Natural killer cell treated with Interleukin-12 subunit alpha and Interleukin-12 subunit beta and Interleukin-15 and Interleukin-18, amount 100 ng/mL, for 72 hours (primary cell): ENCODE data around the gene MRPL12. TPM values are rescaled to one million over a fixed set of nuclear protein-coding genes. Genes with fewer than 3 reads are reported as not detected.

Source experiments
- ATAC-seq, 2 donors: fragments of 150-1000 bp; cut with Tn5 transposase in 1 of 2; sonication (Bioruptor Pico), chemical (Tn5 transposase) in 1 of 2; 2 replicates each; pipeline ENCODE4 v1.10.0; 2021
- DNase-seq: peaks from one replicate; pipeline ENCODE4 v3.0.0; 2022; ENCODE audit warnings: low spot score
- H3K27ac Mint-ChIP-seq, 2 donors: 1 replicate in 1 of 2; 2 replicates in 1 of 2; pipeline ENCODE4 v1.8.0; 2022; ENCODE audit warnings: mixed read lengths in 2 of 2, mild to moderate bottlenecking in 1 of 2, moderate library complexity in 1 of 2
- H3K27me3 Mint-ChIP-seq, 2 donors: 1 replicate in 1 of 2; 2 replicates in 1 of 2; pipeline ENCODE4 v1.8.0; 2022; ENCODE audit warnings: mixed read lengths in 2 of 2
- H3K36me3 Mint-ChIP-seq: one replicate; pipeline ENCODE4 v1.8.0; 2022; ENCODE audit warnings: mixed read lengths
- H3K4me1 Mint-ChIP-seq, 2 donors: 1 replicate in 1 of 2; 2 replicates in 1 of 2; pipeline ENCODE4 v1.8.0; 2022; ENCODE audit warnings: low read depth in 2 of 2, mixed read lengths in 2 of 2, mild to moderate bottlenecking in 1 of 2
- H3K4me3 Mint-ChIP-seq: one replicate; pipeline ENCODE4 v1.8.0; 2022; ENCODE audit warnings: mixed read lengths
- H3K9me3 Mint-ChIP-seq: 2 replicates; pipeline ENCODE4 v1.8.0; 2022; ENCODE audit warnings: mixed read lengths
- total RNA-seq, 2 donors: library from RNA; stranded (reverse); gene quantifications; one replicate each; pipeline ENCODE4 v1.2.3, GENCODE V29; 2022

Gene MRPL12
- total RNA-seq, 2 donors from 2014 or later, result 98.7 to 226 TPM

DNA sequence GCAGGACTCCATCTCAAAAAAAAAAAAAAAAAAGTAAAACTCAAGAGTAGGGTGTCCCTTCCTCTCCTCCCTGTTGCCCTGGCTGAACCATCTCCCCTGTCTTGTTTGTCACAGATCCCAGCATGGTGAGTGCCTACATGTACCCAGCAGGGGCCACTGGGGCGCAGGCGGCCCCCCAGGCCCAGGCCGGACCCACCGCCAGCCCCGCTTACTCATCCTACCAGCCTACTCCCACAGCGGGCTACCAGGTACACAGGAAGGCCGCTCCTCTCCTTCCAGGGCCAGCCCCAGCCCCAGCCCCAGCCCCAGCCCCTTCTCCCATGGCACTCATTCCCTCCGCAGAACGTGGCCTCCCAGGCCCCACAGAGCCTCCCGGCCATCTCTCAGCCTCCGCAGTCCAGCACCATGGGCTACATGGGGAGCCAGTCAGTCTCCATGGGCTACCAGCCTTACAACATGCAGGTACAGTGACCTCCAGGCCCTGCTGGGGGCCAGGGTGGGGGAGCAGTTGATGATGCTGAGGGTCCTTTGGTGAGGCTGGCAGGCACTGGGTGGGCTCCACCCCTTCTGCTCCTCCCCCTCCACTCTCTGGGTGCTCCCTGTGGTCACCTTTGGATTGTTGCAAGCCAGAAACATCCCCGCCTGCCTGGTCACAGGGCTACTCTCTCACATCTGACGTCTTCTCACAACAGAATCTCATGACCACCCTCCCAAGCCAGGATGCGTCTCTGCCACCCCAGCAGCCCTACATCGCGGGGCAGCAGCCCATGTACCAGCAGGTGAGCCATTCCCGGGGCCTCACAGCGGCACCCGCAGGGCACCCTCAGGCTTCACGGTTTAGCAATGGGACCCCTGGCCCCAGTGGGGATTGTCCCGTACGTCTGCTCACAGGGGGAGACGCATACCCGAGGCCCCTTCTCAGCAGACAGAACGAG, 2.5 kb upstream of the MRPL12 start:
- Mint-ChIP-seq H3K9me3 (no peaks in the 10 kb centered on the region), H3K4me1 (peaks cover 15 to 22% of the 10 kb centered on the region in 2 donors), H3K27me3 (no peaks in the 10 kb centered on the region), H3K36me3 (peaks cover 7% of the 10 kb centered on the region), H3K4me3 (peak overlapping the region; percentile 36), H3K27ac (peak overlapping the region; percentile 56 to 95)
- no peak for ATAC-seq
- DNase-seq, result no peak

DNA sequence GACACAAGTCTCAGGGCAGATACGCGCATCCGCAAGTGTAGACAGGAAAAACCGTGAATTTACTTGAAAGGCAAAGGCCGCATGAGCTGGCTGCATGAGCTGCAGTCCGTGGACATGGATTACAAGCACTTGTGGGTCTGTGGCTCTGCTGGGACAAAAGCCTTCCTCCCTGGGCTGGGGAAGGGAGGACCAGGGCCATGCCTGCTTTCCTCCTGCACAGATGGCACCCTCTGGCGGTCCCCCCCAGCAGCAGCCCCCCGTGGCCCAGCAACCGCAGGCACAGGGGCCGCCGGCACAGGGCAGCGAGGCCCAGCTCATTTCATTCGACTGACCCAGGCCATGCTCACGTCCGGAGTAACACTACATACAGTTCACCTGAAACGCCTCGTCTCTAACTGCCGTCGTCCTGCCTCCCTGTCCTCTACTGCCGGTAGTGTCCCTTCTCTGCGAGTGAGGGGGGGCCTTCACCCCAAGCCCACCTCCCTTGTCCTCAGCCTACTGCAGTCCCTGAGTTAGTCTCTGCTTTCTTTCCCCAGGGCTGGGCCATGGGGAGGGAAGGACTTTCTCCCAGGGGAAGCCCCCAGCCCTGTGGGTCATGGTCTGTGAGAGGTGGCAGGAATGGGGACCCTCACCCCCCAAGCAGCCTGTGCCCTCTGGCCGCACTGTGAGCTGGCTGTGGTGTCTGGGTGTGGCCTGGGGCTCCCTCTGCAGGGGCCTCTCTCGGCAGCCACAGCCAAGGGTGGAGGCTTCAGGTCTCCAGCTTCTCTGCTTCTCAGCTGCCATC, 1.7 kb upstream of the MRPL12 start:
- Mint-ChIP-seq H3K4me3 (peak overlapping the region; percentile 94), H3K27me3 (no peaks in the 10 kb centered on the region), H3K9me3 (no peaks in the 10 kb centered on the region), H3K36me3 (peaks cover 9% of the 10 kb centered on the region), H3K27ac (peak overlapping the region; percentile 56 to 95), H3K4me1 (peaks cover 15 to 22% of the 10 kb centered on the region in 2 donors)
- DNase-seq (no peak), ATAC-seq (no peak)

DNA sequence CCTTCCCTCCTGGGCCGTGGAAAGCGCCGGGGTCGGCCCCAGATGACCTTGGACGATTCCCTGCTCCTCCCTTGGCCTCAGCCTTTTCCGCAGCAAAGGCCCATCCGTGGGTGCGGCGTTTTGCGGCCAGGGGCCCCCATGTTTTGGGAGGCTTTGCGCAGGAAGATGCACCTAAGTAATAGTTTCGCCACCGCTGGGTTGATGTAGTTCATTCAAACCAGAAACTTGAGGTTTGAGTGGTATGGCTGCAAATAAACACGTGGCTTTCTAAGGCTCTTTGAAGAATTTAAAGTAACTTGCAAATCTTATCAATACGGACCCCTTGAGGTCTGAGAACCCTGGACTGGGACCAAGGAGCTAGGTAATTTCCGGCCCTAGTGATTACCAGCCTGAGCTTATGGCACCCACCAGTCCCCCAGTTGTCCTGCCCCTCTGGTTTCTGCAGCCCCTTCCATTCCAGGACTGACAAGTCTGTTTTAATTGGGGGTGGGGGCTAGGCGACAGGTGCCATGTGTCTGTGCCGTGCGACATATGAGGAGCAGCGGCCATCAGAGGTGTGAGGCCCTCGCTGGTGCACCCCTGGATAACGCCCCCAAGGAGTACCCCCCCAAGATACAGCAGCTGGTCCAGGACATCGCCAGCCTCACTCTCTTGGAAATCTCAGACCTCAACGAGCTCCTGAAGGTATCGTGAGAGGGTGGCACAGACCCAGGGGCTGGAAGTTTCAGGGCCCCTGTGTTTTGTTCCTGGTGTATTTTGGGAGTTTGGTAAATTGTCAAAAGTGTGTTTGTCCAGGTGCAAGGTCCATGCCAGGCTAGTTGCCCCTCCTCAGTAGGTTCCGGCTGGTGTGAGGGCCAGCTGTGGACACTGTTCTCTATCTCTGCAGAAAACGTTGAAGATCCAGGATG, 834 bp downstream of the MRPL12 start:
- DNase-seq (no peak), ATAC-seq (no peak)
- Mint-ChIP-seq H3K36me3 (peaks cover 4% of the 10 kb centered on the region), H3K27ac (peak overlapping the region in 1 of 2 donors; percentile 61), H3K9me3 (no peaks in the 10 kb centered on the region), H3K4me1 (peaks cover 15 to 18% of the 10 kb centered on the region in 2 donors), H3K27me3 (no peaks in the 10 kb centered on the region), H3K4me3 (peak overlapping the region; percentile 66)

DNA sequence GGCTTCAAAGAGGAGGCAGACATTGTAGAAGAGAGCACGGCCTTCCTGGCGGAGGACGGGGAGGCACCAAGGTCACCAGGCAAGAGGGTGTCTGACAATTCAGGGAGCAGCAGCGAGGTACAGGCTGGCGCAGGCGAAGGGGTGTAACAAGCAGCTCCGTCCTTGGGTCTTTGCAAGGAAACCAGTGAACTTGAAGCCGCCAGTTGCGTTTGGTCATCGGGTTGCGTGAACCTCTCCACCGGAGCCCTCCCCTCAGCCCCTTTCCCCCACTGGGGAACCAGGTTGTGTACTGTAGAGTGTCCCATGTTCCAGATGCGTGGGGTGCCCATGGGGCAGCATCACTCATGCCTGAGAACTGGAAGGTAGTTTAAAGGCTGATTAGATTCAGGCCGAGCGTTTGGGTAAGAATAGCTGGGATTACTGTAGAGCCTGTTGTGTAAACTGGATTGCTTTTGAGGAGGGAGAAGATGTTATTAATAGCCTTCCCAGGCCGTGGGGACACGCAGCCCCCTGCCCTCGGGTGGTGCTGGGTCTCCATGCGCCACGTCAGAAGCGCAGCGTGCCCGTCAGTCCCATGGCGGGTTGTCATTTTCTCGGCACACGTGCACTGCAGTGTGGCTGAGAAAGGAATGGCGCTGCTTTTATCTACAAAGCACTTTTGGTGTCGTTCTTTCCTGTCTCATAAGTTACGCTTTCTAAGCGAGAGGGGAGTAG, 2.5 kb downstream of the MRPL12 start:
- DNase-seq (no peak), ATAC-seq (no peak)
- H3K4me3 Mint-ChIP-seq, result no peak overlapping the region
- no peaks in the 10 kb centered on the region for H3K27me3 Mint-ChIP-seq
- peaks cover 4% of the 10 kb centered on the region for H3K36me3 Mint-ChIP-seq
- H3K4me1 Mint-ChIP-seq, result peaks cover 16 to 19% of the 10 kb centered on the region in 2 donors
- peak overlapping the region in 1 of 2 donors; percentile 23 for H3K27ac Mint-ChIP-seq
- H3K9me3 Mint-ChIP-seq, result no peaks in the 10 kb centered on the region

DNA sequence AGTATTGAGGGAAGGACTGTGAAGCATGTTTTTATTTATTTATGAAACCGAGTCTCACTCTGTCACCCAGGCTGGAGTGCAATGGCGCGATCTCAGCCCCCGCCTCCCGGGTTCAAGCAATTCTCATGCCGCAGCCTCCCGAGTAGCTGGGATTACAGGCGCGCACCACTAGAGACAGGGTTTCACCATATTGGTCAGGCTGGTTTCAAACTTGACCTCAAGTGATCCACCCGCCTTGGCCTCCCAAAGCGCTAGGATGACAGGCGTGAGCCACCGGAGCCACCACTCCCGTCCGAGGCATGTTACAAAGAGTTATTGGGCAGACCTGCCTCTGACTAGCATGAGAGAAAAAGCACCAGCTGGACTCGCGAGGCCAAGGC, 3.1 kb downstream of the MRPL12 start:
- H3K4me1 Mint-ChIP-seq, result peaks cover 15 to 19% of the 10 kb centered on the region in 2 donors

DNA sequence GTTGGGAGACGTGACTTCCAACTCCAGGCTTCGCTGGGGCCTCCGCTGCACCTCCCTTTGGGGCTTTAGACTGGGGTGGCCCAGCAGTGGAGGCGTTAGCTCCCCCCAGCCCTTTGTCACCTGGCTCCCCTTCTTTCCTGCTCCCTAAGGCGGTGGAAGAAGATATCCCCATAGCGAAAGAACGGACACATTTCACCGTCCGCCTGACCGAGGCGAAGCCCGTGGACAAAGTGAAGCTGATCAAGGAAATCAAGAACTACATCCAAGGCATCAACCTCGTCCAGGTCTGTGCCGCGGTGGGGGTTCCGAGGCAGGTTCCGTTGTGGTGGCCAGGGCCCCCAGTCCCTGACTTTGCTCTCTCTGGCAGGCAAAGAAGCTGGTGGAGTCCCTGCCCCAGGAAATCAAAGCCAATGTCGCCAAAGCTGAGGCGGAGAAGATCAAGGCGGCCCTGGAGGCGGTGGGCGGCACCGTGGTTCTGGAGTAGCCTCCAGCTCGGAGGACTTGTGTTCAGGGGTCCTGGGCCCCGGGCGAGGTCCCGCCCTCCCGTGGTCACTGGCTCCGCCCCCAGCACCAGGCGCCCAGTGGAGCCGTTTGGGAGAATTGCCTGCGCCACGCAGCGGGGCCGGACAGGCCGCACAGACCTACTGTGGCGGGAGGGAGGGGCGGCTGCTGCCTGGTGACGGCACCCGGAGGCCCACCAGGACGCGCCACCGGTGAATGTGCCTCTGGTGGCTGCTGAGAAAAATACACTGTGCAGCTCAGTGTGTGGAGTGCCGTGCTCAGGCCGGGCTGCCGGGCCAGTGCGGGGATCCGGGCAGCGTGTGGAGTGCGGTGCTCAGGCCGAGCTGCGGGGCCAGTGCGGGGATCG, 3.8 kb downstream of the MRPL12 start:
- Mint-ChIP-seq H3K36me3 (peaks cover 4% of the 10 kb centered on the region), H3K27ac (no peak overlapping the region), H3K4me1 (peaks cover 11 to 15% of the 10 kb centered on the region in 2 donors)

More for the DNA sequence above, 3.1 kb downstream of the MRPL12 start:
- no peaks in the 10 kb centered on the region for H3K27me3 Mint-ChIP-seq
- no peak for DNase-seq
- no peak overlapping the region for H3K4me3 Mint-ChIP-seq
- H3K27ac Mint-ChIP-seq, result peak overlapping the region in 1 of 2 donors; percentile 23
- H3K36me3 Mint-ChIP-seq, result peaks cover 4% of the 10 kb centered on the region
- no peak for ATAC-seq
- no peaks in the 10 kb centered on the region for H3K9me3 Mint-ChIP-seq

DNA sequence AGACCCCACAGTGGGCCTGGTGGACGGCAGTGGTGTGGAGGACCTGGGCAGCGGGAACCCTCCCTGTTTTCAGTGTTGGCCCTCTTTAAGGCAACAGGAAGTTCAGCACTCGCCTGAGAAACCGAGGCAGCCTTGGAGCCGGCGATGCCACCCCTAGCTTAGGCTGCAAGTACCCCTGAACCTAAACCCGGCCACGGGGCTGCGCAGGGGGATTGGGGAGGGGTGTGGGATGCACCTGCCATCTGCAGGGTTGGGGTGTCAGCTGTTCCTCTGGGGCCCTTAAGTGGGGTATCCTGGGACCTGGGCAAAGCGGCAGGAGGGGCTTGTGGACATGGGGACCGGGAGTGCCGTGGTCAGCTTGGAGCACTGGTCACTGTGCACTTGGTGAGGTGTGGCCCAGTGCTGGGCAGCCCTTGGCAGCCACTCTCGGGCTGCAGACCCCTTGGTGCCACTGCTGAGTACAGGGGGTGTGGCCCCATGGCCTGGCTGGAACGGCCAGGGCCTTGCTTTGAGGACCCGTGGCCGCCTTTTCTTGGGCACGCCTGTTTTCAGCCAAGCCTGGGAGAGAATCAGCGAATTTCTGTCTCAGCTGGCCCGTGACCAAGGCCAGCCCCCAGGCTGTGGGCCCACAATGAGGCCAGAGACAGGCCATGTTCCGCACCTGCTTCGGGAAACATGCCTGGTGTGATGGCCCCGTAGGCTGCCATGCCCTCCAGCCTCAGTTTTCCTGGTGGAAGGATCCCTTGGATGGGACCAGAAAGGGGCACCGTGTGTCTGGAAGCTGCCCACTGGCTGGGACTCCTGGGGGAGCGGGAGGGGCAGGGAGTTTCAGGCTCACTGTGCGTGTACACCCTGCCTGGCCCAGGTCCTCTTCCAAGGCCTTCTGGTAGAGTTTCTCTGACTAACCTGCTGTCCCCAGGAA, 4.8 kb downstream of the MRPL12 start:
- no peaks in the 10 kb centered on the region for H3K27me3 Mint-ChIP-seq
- ATAC-seq (no peak), DNase-seq (no peak)
- peaks cover 15 to 16% of the 10 kb centered on the region in 2 donors for H3K4me1 Mint-ChIP-seq
- H3K36me3 Mint-ChIP-seq, result peaks cover 4% of the 10 kb centered on the region
- no peak overlapping the region for H3K27ac Mint-ChIP-seq
- H3K9me3 Mint-ChIP-seq, result no peaks in the 10 kb centered on the region
- H3K4me3 Mint-ChIP-seq, result no peak overlapping the region

More for the DNA sequence above, 3.8 kb downstream of the MRPL12 start:
- Mint-ChIP-seq H3K4me3 (no peak overlapping the region), H3K27me3 (no peaks in the 10 kb centered on the region), H3K9me3 (no peaks in the 10 kb centered on the region)
- no peak for ATAC-seq
- DNase-seq, result no peak

DNA sequence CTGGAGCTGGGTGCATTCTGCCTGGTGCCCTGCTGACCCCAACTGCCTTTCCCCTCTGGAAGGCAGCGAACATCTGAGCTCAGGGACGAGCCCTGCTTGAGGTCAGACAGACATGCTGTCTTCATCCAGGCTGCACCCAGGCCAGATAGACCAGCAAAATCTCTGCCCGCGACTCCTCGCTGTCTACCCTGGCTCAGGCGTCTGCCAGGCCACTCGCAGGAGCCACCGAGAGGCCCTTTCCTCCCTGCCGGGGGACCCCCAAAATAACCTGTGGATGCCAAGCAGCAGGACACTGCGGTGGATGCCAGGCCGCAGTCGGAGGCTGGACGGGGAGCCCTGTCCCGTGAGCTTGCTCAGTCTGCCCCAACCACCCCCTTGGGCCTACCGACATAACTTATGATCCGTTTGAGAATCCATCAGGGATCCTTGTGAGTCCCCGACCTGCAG, 5.6 kb downstream of the MRPL12 start:
- Mint-ChIP-seq H3K9me3 (no peaks in the 10 kb centered on the region), H3K36me3 (peaks cover 4% of the 10 kb centered on the region), H3K4me3 (no peak overlapping the region), H3K27me3 (no peaks in the 10 kb centered on the region), H3K27ac (no peak overlapping the region), H3K4me1 (peaks cover 15 to 16% of the 10 kb centered on the region in 2 donors)
- DNase-seq, result no peak
- ATAC-seq, result no peak

DNA sequence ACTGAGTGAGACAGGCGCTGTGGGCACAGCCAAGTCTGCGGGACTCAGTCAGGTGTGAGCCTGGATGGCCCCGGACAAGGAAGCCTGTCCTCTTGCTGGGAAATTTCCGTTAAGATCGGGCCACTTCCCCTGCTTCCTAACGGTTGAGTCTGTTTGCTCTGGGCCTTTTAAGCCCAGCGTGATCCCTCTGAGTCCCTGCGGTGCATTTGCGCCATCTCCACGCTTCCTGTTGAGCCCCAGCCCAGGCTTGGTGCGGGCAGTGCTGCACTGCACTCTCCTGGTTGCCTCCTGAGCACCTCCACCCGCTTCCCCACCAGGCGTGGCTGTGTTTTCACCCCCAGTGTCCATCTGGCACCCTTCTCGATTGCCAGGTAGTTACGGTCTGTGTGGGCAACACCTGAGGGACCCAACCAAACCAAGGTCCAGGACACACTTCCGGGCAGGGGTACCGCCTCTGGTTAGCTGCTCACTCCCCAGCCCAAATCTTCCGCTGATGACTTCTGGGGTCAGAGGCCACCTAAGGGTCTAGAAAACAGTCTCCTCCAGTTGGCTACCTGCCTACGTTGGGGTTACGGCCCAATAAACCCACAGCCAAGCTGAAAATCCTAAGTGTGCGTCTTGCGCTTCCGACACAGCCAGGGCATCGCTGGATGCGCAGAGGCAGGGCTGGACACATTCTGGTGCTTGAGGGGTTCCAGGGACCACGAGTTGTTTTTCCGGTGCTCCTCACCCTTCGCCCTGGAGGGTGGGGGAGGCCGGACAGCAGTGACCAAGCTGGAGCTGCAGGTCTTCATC, 7.5 kb downstream of the MRPL12 start:
- H3K27me3 Mint-ChIP-seq, result no peaks in the 10 kb centered on the region
- H3K4me3 Mint-ChIP-seq, result peak overlapping the region; percentile 48
- peaks cover under 1% of the 10 kb centered on the region for H3K36me3 Mint-ChIP-seq
- ATAC-seq (no peak), DNase-seq (no peak)
- H3K4me1 Mint-ChIP-seq, result peaks cover 9% of the 10 kb centered on the region in 2 donors
- H3K27ac Mint-ChIP-seq, result peak overlapping the region in 1 of 2 donors; percentile 67
- H3K9me3 Mint-ChIP-seq, result no peaks in the 10 kb centered on the region

DNA sequence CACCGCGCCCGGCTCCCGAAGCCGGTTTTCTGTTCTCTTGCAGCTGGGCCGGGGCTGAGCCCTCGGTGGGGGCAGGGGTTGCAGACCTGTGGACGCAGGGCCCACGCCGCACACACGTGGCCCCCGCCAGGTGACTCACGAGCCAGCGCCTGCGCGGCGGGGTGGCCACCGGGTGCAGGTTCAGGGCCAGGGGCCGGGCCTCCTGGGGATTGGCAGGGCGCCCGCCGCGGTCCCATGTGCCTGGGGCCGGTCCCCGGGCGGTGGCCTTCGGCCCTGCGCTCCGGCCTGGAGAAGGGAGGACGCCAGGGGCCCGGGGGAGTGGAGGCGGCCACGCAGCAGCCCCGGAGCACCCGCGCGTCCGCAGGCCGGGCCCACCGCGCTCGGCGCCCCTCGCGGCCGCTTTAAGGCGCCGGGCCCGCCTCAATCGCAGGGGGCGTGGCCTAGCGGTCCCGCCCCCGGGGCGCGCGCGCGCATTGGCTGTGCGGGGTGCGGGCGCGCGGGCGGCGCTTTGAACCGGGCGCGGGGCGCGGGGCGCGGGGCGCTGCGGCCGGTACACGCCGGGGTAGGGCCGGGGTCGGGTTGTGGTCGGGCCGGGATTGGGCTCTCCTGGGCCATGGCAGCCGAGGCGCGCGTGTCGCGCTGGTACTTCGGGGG, 8.8 kb downstream of the MRPL12 start, which contains the start of gene SLC25A10:
Gene SLC25A10, plus strand, starts transcription at position 471 of the 654 bp plus-strand sequence. Its CDS starts 143 bp downstream, at position 614.
- ATAC-seq, result peak; percentile 87 to 92
- DNase-seq, result peak; percentile 85
- H3K27me3 Mint-ChIP-seq, result no peaks in the 10 kb centered on the region
- H3K9me3 Mint-ChIP-seq, result no peaks in the 10 kb centered on the region
- H3K36me3 Mint-ChIP-seq, result no peaks in the 10 kb centered on the region
- H3K27ac Mint-ChIP-seq, result peak within 1 kb of the TSS; percentile 62 to 67
- H3K4me1 Mint-ChIP-seq, result peaks cover 9% of the 10 kb centered on the region in 2 donors
- H3K4me3 Mint-ChIP-seq, result peak within 1 kb of the TSS; percentile 92
